Eye (tissue), 1 donor: ENCODE measurements around the gene FAM184B.

ENCODE experiments used
- DNase-seq: peaks from one replicate; pipeline ENCODE4 v3.0.0-alpha.2; 2015

The FAM184B gene

GRCh38 chr4:17781300-17782287 lies at the start of gene FAM184B:
TSS of gene FAM184B (minus strand) at chr4:17781621. CDS start at chr4:17781299, 322 bp downstream.
- peak; percentile 76 for DNase-seq

GRCh38 chr4:17823871-17824669 lies 42.6 kb upstream of the FAM184B start:
- DNase-seq = no peak

GRCh38 chr4:17817027-17817426 lies 35.6 kb upstream of the FAM184B start:
- peak; percentile 72 for DNase-seq

- DNase-seq = no peak
Observed at GRCh38 chr4:17816142-17816541, 34.7 kb upstream of the FAM184B start.

- DNase-seq = no peak
Observed at GRCh38 chr4:17814140-17814539, 32.7 kb upstream of the FAM184B start.

GRCh38 chr4:17812801-17813200 lies 31.4 kb upstream of the FAM184B start:
- DNase-seq = peak; percentile 21

- no peak for DNase-seq
Observed at GRCh38 chr4:17812125-17812524, 30.7 kb upstream of the FAM184B start.

- DNase-seq = no peak
Observed at GRCh38 chr4:17811078-17811603, 29.7 kb upstream of the FAM184B start.

- DNase-seq = peak; percentile 100
Observed at GRCh38 chr4:17810260-17811077, 29.0 kb upstream of the FAM184B start, which contains the start of the genes DCAF16 and NCAPG. TSS of gene DCAF16 (minus strand) at chr4:17810757. CDS start at chr4:17804141, 6,616 bp downstream. TSS of gene NCAPG (plus strand) at chr4:17810979. CDS start at chr4:17811078, 99 bp downstream.

GRCh38 chr4:17809667-17810066 lies 28.2 kb upstream of the FAM184B start:
- peak; percentile 33 for DNase-seq

- DNase-seq = peak; percentile 47
Observed at GRCh38 chr4:17807446-17807845, 26.0 kb upstream of the FAM184B start.

- no peak for DNase-seq
Observed at GRCh38 chr4:17805580-17806155, 24.2 kb upstream of the FAM184B start.

GRCh38 chr4:17797808-17798207 lies 16.4 kb upstream of the FAM184B start:
- DNase-seq = no peak

- DNase-seq = no peak
Observed at GRCh38 chr4:17794730-17795129, 13.3 kb upstream of the FAM184B start.

GRCh38 chr4:17788956-17789355 lies 7.5 kb upstream of the FAM184B start:
- no peak for DNase-seq

- DNase-seq = no peak
Observed at GRCh38 chr4:17787315-17787714, 5.9 kb upstream of the FAM184B start.

- DNase-seq = no peak
Observed at GRCh38 chr4:17786567-17786966, 5.1 kb upstream of the FAM184B start.

- DNase-seq = no peak
Observed at GRCh38 chr4:17785858-17786257, 4.4 kb upstream of the FAM184B start.

GRCh38 chr4:17780501-17781299 lies 721 bp downstream of the FAM184B start:
- peak; percentile 50 for DNase-seq

GRCh38 chr4:17778431-17778830 lies 3.0 kb downstream of the FAM184B start:
- no peak for DNase-seq

- DNase-seq = peak; percentile 48
Observed at GRCh38 chr4:17773135-17773698, 8.2 kb downstream of the FAM184B start.
